A673 (cell line): ENCODE measurements around the gene GOT2. TPM values are rescaled to one million over a fixed set of nuclear protein-coding genes. Genes with fewer than 3 reads are reported as not detected.
"Not testable (repeated sequence)": the region's sequence is repeated elsewhere in the genome, so short reads cannot be mapped to it uniquely, and the experiment has no call there.

Experiments
- BruUV-seq: library from RNA; stranded (reverse); fragments of 400-500 nt; replicated peaks from 2 replicates; lab custom pipeline; 2021; lab: Mats Ljungman, UMichigan
- CTCF ChIA-PET: fragments of 300-600 bp; sonication (Branson Sonifier 250); formaldehyde crosslinking; loops from one replicate; lab custom pipeline; 2022; ENCODE audit warnings: antibody characterized with exemption; lab: Charles Lee
- POLR2A ChIA-PET: fragments of 300-600 bp; sonication (Branson Sonifier 250); formaldehyde crosslinking; loops from one replicate; lab custom pipeline; 2022; ENCODE audit warnings: antibody characterized with exemption; ENCODE audit not compliant: low non-redundant PET; lab: Charles Lee
- DNase-seq: peaks from one replicate; pipeline ENCODE4 v3.0.0-alpha.2; 2015; ENCODE audit warnings: low spot score
- H3K27ac ChIP-seq: fragments of 200-600 bp; sonication (generic); 2 replicates; pipeline ENCODE4 v1.5.1; 2016; ENCODE audit warnings: mixed run types, low read depth, mild to moderate bottlenecking, mixed read lengths, antibody characterized with exemption, low read length; ENCODE audit not compliant: poor library complexity, severe bottlenecking
- H3K27me3 ChIP-seq: fragments of 200-600 bp; sonication (generic); replicated peaks from 2 replicates; pipeline ENCODE4 v1.6.1; 2017; ENCODE audit warnings: mixed run types, low read depth, mild to moderate bottlenecking, mixed read lengths, antibody characterized with exemption, low read length; ENCODE audit not compliant: insufficient read depth, poor library complexity
- H3K36me3 ChIP-seq: fragments of 200-600 bp; sonication (generic); 2 replicates; pipeline ENCODE4 v1.6.1; 2016; ENCODE audit warnings: mixed run types, mild to moderate bottlenecking, mixed read lengths, antibody characterized with exemption, low read length; ENCODE audit not compliant: insufficient read depth, poor library complexity, severe bottlenecking
- H3K4me1 ChIP-seq: fragments of 200-600 bp; sonication (generic); 2 replicates; pipeline ENCODE4 v1.6.1; 2017; ENCODE audit warnings: mixed run types, mild to moderate bottlenecking, mixed read lengths, antibody characterized with exemption, low read length; ENCODE audit not compliant: insufficient read depth, poor library complexity, severe bottlenecking
- H3K4me3 ChIP-seq: fragments of 200-600 bp; sonication (generic); 2 replicates; pipeline ENCODE4 v1.5.1; 2016; ENCODE audit warnings: low read depth, mixed run types, mild to moderate bottlenecking, mixed read lengths, low read length; ENCODE audit not compliant: poor library complexity, severe bottlenecking
- H3K9me3 ChIP-seq: fragments of 200-600 bp; sonication (generic); 2 replicates; pipeline ENCODE4 v1.6.1; 2016; ENCODE audit warnings: mixed run types, low read depth, mild to moderate bottlenecking, mixed read lengths, antibody characterized with exemption, low read length; ENCODE audit not compliant: poor library complexity, severe bottlenecking
- EZH2 ChIP-seq: fragments of 200-600 bp; sonication (generic); IDR thresholded peaks from 2 replicates; pipeline ENCODE4 v1.6.1; 2017; ENCODE audit warnings: borderline replicate concordance, low read depth, mild to moderate bottlenecking, mixed read lengths, antibody characterized with exemption, low read length; ENCODE audit not compliant: poor library complexity, severe bottlenecking
- intact Hi-C: fragments of 100-400 bp; cut with micrococcal nuclease; formaldehyde crosslinking; loops from one replicate; pipeline ENCODE4 v1.10.0; 2022; ENCODE audit not compliant: unreplicated experiment
- total RNA-seq: library from RNA; stranded (reverse); gene quantifications from 2 replicates; pipeline ENCODE4 v1.2.3, GENCODE V29; 2021
- TF ChIP-seq, protein P1 (sequence below): fragments of 300-800, 200-600 bp; sonication (generic); conservative IDR thresholded peaks from 2 replicates; pipeline ENCODE4 v1.5.1; 2017; ENCODE audit warnings: low read depth, mild to moderate bottlenecking, antibody characterized with exemption, low read length, moderate library complexity, mixed read lengths

GOT2 gene
- total RNA-seq, 1 experiment from 2014 or later, result 115 TPM

DNA sequence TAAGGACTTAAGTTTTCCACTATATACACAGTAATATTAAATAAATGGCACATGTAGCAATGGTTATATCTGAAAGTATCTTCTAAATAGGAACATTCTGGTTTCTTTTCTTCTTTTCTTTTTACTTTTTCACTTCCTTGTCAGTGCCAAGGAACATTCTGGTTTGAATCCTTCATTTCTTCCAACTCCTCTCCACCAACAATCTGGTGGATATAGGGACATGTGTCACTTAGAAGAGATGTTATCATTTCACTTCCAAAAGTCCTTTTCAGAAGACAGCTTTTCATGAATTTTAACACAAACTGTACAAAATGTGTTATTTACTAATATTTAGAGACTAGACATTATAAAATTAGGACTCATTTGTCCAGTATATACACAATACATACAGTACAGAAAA is 7.9 kb upstream of the GOT2 start:
- Histone ChIP-seq H3K4me3 (no peak overlapping the region), H3K27me3 (no peaks in the 10 kb centered on the region), H3K9me3 (no peaks in the 10 kb centered on the region), H3K27ac (no peak overlapping the region), H3K36me3 (no peaks in the 10 kb centered on the region), H3K4me1 (no peaks in the 10 kb centered on the region)
- ChIA-PET POLR2A (no interaction called here), CTCF (no interaction called here)
- no peak for DNase-seq
- no TSS peak for BruUV-seq
- no peak for TF ChIP-seq EZH2
- TF ChIP-seq, protein P1, sequence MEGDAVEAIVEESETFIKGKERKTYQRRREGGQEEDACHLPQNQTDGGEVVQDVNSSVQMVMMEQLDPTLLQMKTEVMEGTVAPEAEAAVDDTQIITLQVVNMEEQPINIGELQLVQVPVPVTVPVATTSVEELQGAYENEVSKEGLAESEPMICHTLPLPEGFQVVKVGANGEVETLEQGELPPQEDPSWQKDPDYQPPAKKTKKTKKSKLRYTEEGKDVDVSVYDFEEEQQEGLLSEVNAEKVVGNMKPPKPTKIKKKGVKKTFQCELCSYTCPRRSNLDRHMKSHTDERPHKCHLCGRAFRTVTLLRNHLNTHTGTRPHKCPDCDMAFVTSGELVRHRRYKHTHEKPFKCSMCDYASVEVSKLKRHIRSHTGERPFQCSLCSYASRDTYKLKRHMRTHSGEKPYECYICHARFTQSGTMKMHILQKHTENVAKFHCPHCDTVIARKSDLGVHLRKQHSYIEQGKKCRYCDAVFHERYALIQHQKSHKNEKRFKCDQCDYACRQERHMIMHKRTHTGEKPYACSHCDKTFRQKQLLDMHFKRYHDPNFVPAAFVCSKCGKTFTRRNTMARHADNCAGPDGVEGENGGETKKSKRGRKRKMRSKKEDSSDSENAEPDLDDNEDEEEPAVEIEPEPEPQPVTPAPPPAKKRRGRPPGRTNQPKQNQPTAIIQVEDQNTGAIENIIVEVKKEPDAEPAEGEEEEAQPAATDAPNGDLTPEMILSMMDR, result no peak
- intact Hi-C loops, result no loop called here

DNA sequence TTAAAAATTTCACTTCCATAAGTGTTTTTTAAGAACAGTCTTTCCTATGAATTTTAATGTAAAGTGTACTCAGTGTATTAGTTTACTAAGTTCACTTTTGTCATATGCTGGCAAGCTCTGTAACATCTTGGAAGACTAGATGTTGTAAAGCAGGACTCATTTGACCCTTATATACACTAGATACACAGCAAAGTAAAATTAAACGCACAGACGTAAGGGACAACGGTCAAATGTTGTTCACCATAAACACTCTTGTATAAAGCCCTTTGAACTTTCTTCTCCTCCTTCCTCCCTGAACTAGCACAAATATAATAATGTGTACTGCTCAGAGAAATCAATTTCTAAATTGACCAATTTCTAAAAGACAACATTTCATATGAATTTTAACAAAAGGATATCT is 7.0 kb upstream of the GOT2 start:
- Histone ChIP-seq H3K9me3 (no peaks in the 10 kb centered on the region), H3K36me3 (no peaks in the 10 kb centered on the region), H3K27ac (no peak overlapping the region), H3K27me3 (no peaks in the 10 kb centered on the region), H3K4me3 (no peak overlapping the region), H3K4me1 (no peaks in the 10 kb centered on the region)
- CTCF ChIA-PET, result no interaction called here
- DNase-seq, result no peak
- POLR2A ChIA-PET, result no interaction called here
- TF ChIP-seq, protein P1, result no peak
- TF ChIP-seq EZH2, result no peak
- no TSS peak for BruUV-seq
- intact Hi-C loops, result no loop called here

DNA sequence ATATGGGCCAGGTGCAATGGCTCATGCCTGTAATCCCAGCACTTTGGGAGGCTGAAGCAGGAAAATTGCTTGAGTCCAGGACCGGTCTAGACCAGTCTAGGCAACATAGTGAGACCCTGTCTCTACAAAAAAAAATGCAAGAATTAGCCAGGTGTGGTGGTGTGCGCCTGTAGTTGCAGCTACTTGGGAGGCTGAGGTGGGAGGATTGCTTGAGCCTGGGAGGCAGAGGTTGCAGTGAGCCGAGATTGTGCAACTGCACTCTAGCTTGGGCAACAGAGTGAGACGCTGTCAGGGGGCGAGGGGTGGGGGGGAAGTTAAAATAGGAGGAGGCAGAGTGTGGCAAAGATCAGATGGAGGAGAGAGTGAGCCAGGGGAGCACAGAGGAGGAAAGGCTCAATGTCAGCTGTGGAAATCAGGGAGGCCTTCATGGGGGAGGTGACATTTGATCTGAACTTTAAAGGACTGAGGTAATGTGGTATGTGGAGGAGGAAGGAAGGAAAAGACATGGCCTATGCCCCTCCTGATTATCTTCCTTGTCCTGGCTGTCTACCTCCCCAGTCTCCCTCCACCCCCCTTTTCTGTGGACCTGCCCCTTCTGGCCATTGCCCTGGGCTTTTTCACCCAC is 4.7 kb upstream of the GOT2 start:
- TF ChIP-seq EZH2, result no peak
- TF ChIP-seq, protein P1, result no peak
- DNase-seq, result no peak
- Histone ChIP-seq H3K4me3 (no peak overlapping the region), H3K36me3 (no peaks in the 10 kb centered on the region), H3K4me1 (no peaks in the 10 kb centered on the region), H3K27ac (no peak overlapping the region), H3K9me3 (no peaks in the 10 kb centered on the region), H3K27me3 (no peaks in the 10 kb centered on the region)
- CTCF ChIA-PET, result no interaction called here
- no TSS peak for BruUV-seq
- intact Hi-C loops, result no loop called here
- POLR2A ChIA-PET, result no interaction called here

DNA sequence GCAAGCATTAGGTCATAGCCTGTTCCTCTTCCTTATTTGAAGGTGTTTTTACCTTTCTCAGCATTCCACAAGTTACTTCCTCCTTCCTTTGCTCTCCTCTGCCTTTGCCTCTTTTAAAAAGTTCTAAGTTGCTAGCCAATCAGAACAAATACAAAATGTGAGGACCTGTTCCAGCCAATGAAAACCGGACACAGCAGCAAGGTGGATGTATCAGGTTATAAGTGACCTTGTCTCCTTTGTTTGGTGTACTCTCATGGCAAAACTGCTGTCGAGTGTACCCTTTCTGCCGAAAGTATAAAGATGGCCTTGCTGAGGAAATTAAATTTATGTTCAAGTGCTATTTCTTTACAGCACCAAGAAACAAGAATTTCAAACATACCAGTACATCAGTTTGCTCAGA is 2.2 kb upstream of the GOT2 start:
- BruUV-seq, intact Hi-C loops: not testable (repeated sequence)

More for the DNA sequence above, 2.2 kb upstream of the GOT2 start:
- H3K27ac ChIP-seq, CTCF ChIA-PET, DNase-seq, H3K4me1 ChIP-seq, H3K4me3 ChIP-seq, H3K9me3 ChIP-seq, H3K27me3 ChIP-seq, POLR2A ChIA-PET, H3K36me3 ChIP-seq: not testable (repeated sequence)
